ENCODE results near the gene TP53AIP1. TPM values are rescaled to one million over a fixed set of nuclear protein-coding genes. Genes with fewer than 3 reads are reported as not detected.

TP53AIP1 gene, protein sequence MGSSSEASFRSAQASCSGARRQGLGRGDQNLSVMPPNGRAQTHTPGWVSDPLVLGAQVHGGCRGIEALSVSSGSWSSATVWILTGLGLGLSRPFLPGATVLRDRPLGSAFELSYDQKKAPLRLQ
- total RNA-seq (2022; extraction: Qiagen RNA extraction) = 0.06 TPM in 1 of 5 replicates, not detected in the others

DNA sequence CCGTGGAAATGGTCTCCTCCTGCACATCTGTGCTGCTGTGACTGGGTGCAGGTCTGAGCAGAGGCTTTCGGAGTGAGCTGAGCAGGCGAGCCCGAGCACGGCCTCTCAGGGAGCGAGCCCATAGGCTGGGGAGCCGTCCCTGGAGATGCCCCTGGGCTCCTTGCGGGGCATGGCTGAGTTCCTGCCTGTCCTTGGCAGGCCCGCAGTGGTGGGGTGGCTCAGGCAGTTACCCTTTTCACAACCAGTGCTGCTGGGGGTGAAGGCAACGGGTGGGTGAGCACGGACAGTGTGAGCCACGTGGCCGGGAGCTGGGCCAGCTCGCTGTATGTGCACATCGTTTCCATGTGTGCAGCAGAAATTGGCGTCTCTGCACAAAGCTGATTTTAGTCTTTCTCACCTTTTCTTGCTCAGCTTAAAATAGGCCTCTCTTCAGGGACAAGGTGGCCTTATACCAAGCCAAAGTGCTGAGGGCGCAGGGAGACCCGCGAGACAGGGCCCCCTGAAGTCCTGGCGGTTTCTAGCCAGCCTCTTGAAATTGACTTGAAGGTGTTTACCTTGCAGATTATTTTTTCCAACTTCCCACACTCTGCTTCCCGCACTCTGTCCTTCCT, at the start of gene TP53AIP1:
Gene TP53AIP1, minus strand, starts transcription at position 55 of the 611 bp plus-strand sequence. CDS start 5,053 bp downstream, outside the sequence.

DNA sequence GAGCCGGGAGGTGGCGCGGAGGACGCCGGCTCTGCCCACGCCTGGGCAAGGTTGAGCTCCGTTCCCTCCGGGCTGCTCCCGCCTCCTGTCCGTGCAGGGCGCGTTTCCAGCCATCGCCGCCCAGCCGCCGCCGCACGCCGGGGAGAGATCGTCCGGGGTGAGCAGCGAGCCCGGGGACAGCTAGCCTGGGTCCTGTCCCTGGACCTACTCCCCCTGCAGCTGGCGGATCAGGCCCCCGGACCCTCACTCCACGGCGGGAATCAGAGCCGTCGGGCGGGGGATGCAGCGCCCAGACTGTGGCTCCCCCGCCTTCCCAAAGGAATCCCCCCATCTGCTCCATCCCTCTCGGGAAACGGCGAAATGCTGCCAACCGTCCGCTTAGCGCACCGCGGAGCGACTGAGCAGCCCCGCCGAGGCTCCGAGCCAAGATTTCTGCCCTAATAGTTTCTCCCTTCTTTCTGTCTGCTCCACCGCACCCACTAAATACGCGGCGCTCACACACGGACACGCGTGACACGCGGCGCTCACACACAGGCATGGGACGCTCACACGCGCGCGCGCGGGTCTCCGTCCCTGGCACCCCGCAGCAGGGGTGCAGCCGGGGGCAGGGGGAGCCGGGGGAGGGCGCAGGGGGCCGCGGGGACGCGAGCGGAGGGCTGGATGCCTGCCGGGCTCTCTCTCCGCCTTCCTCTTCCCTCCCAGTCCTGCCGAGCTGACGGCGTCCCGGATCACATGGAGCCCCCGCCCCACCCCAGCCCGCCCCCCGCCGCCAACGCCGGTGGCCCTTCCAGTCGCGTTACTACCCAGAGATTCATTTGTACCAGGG, 51.9 kb downstream of the TP53AIP1 start, which contains the start of gene KCNJ5:
Gene KCNJ5, plus strand, starts transcription at position 814 of the 826 bp plus-strand sequence. CDS start 19,918 bp downstream, outside the sequence.

Other genes starting within 250 kb of the TP53AIP1 start
- 0.24 to 0.42 TPM (median 0.25 TPM) in 5 replicates for gene FLI1, start 248.8 kb downstream of the TP53AIP1 start, total RNA-seq (2022; extraction: Qiagen RNA extraction)
- 0.03 TPM in 1 of 5 replicates, not detected in the others for gene KCNJ1, start 75.6 kb downstream of the TP53AIP1 start, total RNA-seq (2022; extraction: Qiagen RNA extraction)
- 0.01 to 0.03 TPM (median 0.02 TPM) in 3 of 5 replicates, not detected in the others for gene KCNJ5, start 51.5 kb downstream of the TP53AIP1 start, total RNA-seq (2022; extraction: Qiagen RNA extraction)
- gene ARHGAP32, start 249.5 kb upstream of the TP53AIP1 start, total RNA-seq (2022; extraction: Qiagen RNA extraction) = 2.8 to 4.9 TPM (median 4.0 TPM) in 5 replicates

Measured in A549 treated with Hydrocortisone at 1 μM for 4 hours (cell line).